ENCODE measurements around the gene MSX2.

GRCh38 chr5:174726916-174727793 is 2.8 kb downstream of the MSX2 start:
- TF ChIP-seq CTCF (IDR thresholded peaks at IDR 0.05) (no peak), POLR2AphosphoS5 (IDR thresholded peaks at IDR 0.05; ENCODE audit: low read depth, low read length) (no peak), SIN3A (IDR thresholded peaks at IDR 0.05; ENCODE audit: borderline replicate concordance, insufficient read depth, low read depth, low read length) (no peak)
